GM12878 (cell line): Measurements from ENCODE around the gene PRIM1. TPM values are rescaled to one million over a fixed set of nuclear protein-coding genes. Genes with fewer than 3 reads are reported as not detected.
"Not testable (repeated sequence)": the region's sequence is repeated elsewhere in the genome, so short reads cannot be mapped to it uniquely, and the experiment has no call there.

ENCODE experiments used
- ATAC-seq: fragments of 200-7000 bp; cut with Tn5 transposase; 3 replicates; pipeline ENCODE4 v1.9.1; 2020; ENCODE audit warnings: mild to moderate bottlenecking, moderate library complexity
- BruUV-seq: library from RNA; stranded (reverse); fragments of 400-500 nt; replicated peaks from 2 replicates; lab custom pipeline; 2021; lab: Mats Ljungman, UMichigan
- CTCF ChIA-PET: fragments of 300-600 bp; sonication (Branson Sonifier 250); formaldehyde crosslinking; extraction: SDS; loops from one replicate; lab custom pipeline; 2021; ENCODE audit warnings: inconsistent platforms; lab: Yijun Ruan, JAX
- POLR2A ChIA-PET: fragments of 350-600 bp; formaldehyde crosslinking; extraction: SDS; loops from one replicate; lab custom pipeline; 2021; ENCODE audit warnings: inconsistent platforms; lab: Charles Lee
- RAD21 ChIA-PET: fragments of 300-600 bp; sonication (Branson Sonifier 250); formaldehyde crosslinking; loops from one replicate; lab custom pipeline; 2023; ENCODE audit warnings: antibody characterized with exemption; ENCODE audit not compliant: unreplicated experiment; lab: Charles Lee
- SMC1A ChIA-PET: fragments of 300-600 bp; sonication (Branson Sonifier 250); formaldehyde crosslinking; loops from one replicate; lab custom pipeline; 2023; ENCODE audit not compliant: unreplicated experiment, uncharacterized antibody; lab: Charles Lee
- DNase-seq: peaks from one replicate; pipeline ENCODE4 v3.0.0-alpha.2; 2011; ENCODE audit warnings: low read depth, low spot score
- FAIRE-seq: peaks from 3 replicates; lab custom pipeline; 2011; peaks lifted over from hg19 to GRCh38; lab: Jason Lieb, UNC
- H2AFZ ChIP-seq: 2 replicates; pipeline ENCODE4 v1.6.0; 2011; ENCODE audit warnings: low read depth, low read length, control low read depth; ENCODE audit not compliant: control insufficient read depth
- H3K27ac ChIP-seq: 2 replicates; pipeline ENCODE4 v1.5.1; 2011; ENCODE audit warnings: control low read depth; ENCODE audit not compliant: control insufficient read depth, insufficient read depth
- H3K27me3 ChIP-seq, 2 experiments: replicated peaks in 1 of 2; 2 replicates each; pipeline versions ENCODE4 v1.6.0 to v1.6.1; 2011; ENCODE audit warnings: low read length in 1 of 2; ENCODE audit not compliant: control insufficient read depth in 2 of 2, insufficient read depth in 2 of 2
- H3K36me3 ChIP-seq, 2 experiments: 2 replicates each; pipeline ENCODE4 v1.5.1; 2011; ENCODE audit warnings: low read length in 1 of 2; ENCODE audit not compliant: control insufficient read depth in 2 of 2, insufficient read depth in 2 of 2
- H3K4me1 ChIP-seq: 2 replicates; pipeline ENCODE4 v1.6.1; 2011; ENCODE audit warnings: mild to moderate bottlenecking, low read length, moderate library complexity, mixed read lengths; ENCODE audit not compliant: control insufficient read depth, insufficient read depth
- H3K4me2 ChIP-seq: 2 replicates; pipeline ENCODE4 v1.6.0; 2011; ENCODE audit warnings: control low read depth; ENCODE audit not compliant: control insufficient read depth, insufficient read depth
- H3K4me3 ChIP-seq: fragments of 200-600 bp; sonication (generic); 2 replicates; pipeline ENCODE4 v1.5.1; 2016
- H3K79me2 ChIP-seq: 2 replicates; pipeline ENCODE4 v1.6.0; 2011; ENCODE audit warnings: low read length; ENCODE audit not compliant: control insufficient read depth, insufficient read depth
- H3K9ac ChIP-seq: 2 replicates; pipeline ENCODE4 v1.8.0; 2011; ENCODE audit warnings: low read length, control low read depth, mixed read lengths; ENCODE audit not compliant: control insufficient read depth, insufficient read depth
- H3K9me3 ChIP-seq: replicated peaks from 3 replicates; pipeline ENCODE4 v1.5.1; 2011; ENCODE audit warnings: mild to moderate bottlenecking, low read length; ENCODE audit not compliant: control insufficient read depth, insufficient read depth
- H4K20me1 ChIP-seq: 2 replicates; pipeline ENCODE4 v1.6.0; 2011; ENCODE audit not compliant: control insufficient read depth, insufficient read depth
- WGBS: methylation state at CpG from one replicate; pipeline ENCODE4 v1.1.6; 2016; ENCODE audit warnings: low lambda C conversion rate; ENCODE audit not compliant: insufficient replicate concordance, insufficient coverage; ENCODE audit errors: missing lambda C conversion rate; 5-methylcytosine and 5-hydroxymethylcytosine counted together
- in situ Hi-C: fragments of 300-500 bp; cut with MboI; formaldehyde crosslinking; loops from 9 replicates; pipeline ENCODE4 v1.14.3; 2018; ENCODE audit warnings: mixed read lengths
- intact Hi-C: fragments of 100-400 bp; cut with micrococcal nuclease; formaldehyde crosslinking; loops from one replicate; pipeline ENCODE4 v1.14.2; 2022; ENCODE audit not compliant: unreplicated experiment
- polyA plus RNA-seq, 11 experiments: library from polyadenylated mRNA; depleted of rRNA in 4 of 11; unstranded in 6 of 11; stranded (reverse) in 5 of 11; fragments of >200 nt; fragmentation: Nextera tagmentation in 4 of 11; fragmentation: Illumina TruSeq in 1 of 11; extraction: Ambion mirVana in 4 of 11; extraction: Trizol in 1 of 11; gene quantifications; 1 replicate in 1 of 11; 2 replicates in 10 of 11; pipeline versions ENCODE4 v1.2.1 to v1.2.3, GENCODE V29; 2011 to 2016; ENCODE audit warnings: inconsistent platforms in 2 of 11, missing spikeins in 2 of 11, low read depth in 1 of 11
- total RNA-seq, 4 experiments: library from RNA; depleted of rRNA in 3 of 4; stranded (reverse); fragments of >200 nt in 3 of 4; fragmentation: Illumina TruSeq in 1 of 4; extraction: Trizol in 1 of 4; gene quantifications; 2 replicates each; pipeline versions ENCODE4 v1.2.1 to v1.2.3, GENCODE V29; 2013 to 2021

The PRIM1 gene
- total and polyA plus RNA-seq, 10 of the 15 experiments (the other 5 are each of a cell fraction or from before 2014, with no cell fraction given): 27.1 to 70.6 (median 55.7) TPM

DNA sequence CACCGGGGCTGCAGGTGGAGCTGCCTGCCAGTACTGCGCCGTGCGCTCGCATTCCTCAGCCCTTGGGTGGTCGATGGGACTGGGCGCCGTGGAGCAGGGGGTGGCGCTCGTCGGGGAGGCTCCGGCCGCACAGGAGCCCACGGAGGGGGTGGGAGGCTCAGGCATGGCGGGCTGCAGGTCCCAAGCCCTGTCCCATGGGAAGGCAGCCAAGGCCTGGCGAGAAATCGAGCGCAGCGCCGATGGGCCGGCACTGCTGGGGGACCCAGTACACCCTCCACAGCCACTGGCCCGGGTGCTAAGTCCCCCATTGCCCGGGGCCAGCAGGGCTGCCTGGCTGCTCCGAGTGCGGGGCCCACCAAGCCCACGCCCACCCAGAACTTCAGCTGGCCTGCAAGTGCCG is 43.7 kb upstream of the PRIM1 start:
- H3K4me3 ChIP-seq, H3K4me2 ChIP-seq, H3K27me3 ChIP-seq, RAD21 ChIA-PET, H3K36me3 ChIP-seq, H3K4me1 ChIP-seq, POLR2A ChIA-PET, H2AFZ ChIP-seq, DNase-seq, CTCF ChIA-PET, BruUV-seq, H3K27ac ChIP-seq, H3K9me3 ChIP-seq, H4K20me1 ChIP-seq, SMC1A ChIA-PET, in situ Hi-C loops, intact Hi-C loops, ATAC-seq, FAIRE-seq, H3K79me2 ChIP-seq, H3K9ac ChIP-seq: not testable (repeated sequence)
- 67% methylated on average over 21 of the region's 27 CpGs for WGBS

DNA sequence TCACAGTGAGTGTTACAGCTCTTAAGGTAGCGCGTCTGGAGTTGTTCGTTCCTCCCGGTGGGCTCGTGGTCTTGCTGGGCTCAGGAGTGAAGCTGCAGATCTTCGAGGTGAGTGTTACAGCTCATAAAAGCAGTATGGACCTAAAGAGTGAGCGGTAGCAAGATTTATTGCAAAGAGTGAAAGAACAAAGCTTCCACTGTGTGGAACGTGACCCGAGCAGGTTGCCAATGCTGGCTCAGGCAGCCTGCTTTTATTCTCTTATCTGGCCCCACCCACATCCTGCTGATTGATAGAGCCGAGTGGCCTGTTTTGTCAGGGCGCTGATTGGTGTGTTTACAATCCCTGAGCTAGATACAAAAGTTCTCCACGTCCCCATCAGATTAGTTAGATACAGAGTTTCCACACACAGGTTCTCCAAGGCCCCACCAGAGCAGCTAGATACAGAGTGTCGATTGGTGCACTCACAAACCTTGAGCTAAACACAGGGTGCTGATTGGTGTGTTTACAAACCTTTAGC is 43.0 kb upstream of the PRIM1 start:
- BruUV-seq, CTCF ChIA-PET, H3K36me3 ChIP-seq, H4K20me1 ChIP-seq, intact Hi-C loops, ATAC-seq, H3K4me3 ChIP-seq, H3K4me1 ChIP-seq, RAD21 ChIA-PET, H3K27me3 ChIP-seq, DNase-seq, H3K4me2 ChIP-seq, SMC1A ChIA-PET, in situ Hi-C loops, H3K79me2 ChIP-seq, POLR2A ChIA-PET, H3K9ac ChIP-seq, H3K9me3 ChIP-seq, FAIRE-seq, H2AFZ ChIP-seq, H3K27ac ChIP-seq: not testable (repeated sequence)
- WGBS: 55% methylated on average over 12 of the region's 13 CpGs

DNA sequence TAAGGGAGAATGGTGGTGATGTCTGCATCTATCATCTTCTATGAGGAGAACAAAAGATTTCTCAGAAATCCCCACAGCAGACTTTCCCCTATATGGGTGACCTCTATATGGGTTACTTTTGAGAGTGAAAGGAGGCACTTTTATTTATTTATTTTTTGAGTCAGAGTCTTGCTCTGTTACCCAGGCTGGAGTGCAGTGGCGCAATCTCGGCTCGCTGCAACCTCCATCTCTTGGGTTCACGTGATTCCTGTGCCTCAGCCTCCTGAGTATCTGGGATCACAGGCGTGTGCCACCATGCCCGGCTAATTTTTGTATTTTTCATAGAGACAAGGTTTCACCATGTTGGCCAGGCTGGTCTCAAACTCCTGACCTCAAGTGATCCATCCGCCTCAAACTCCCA is 41.0 kb upstream of the PRIM1 start:
- 34% methylated on average over 7 of the region's 7 CpGs for WGBS
- RAD21 ChIA-PET, FAIRE-seq, H3K9me3 ChIP-seq, POLR2A ChIA-PET, CTCF ChIA-PET, H3K36me3 ChIP-seq, H3K4me2 ChIP-seq, H4K20me1 ChIP-seq, H2AFZ ChIP-seq, DNase-seq, SMC1A ChIA-PET, H3K9ac ChIP-seq, H3K4me3 ChIP-seq, in situ Hi-C loops, BruUV-seq, intact Hi-C loops, ATAC-seq, H3K4me1 ChIP-seq, H3K79me2 ChIP-seq, H3K27me3 ChIP-seq, H3K27ac ChIP-seq: not testable (repeated sequence)
